ENCODE data around the gene SPINK1. TPM values are rescaled to one million over a fixed set of nuclear protein-coding genes. Genes with fewer than 3 reads are reported as not detected.
A peak's percentile ranks its signal among the peaks of the same experiment; 100 is the strongest.

The SPINK1 gene
- 1,000 to 10,000 TPM in 1 of 3 donors, 100 to 1,000 TPM in 2; 254 to 1,081 (median 273) TPM for total RNA-seq
- long read RNA-seq, donor 1, transcript SPINK1-201 (4 exons, 542 nt) = major isoform, 23 of 29 reads
- long read RNA-seq, donor 1, partial matches to known transcripts = 1 of 29 reads
- long read RNA-seq, donor 1, other reads (novel, unspliced or antisense) = 5 of 29 reads
- long read RNA-seq, donor 2, transcript SPINK1-201 (4 exons, 542 nt) = major isoform, 325 of 338 reads
- long read RNA-seq, donor 2, partial matches to known transcripts = 0 of 338 reads
- long read RNA-seq, donor 2, other reads (novel, unspliced or antisense) = 11 of 338 reads

GRCh38 chr5:147831465-147831864 lies at the start of gene SPINK1:
SPINK1 (minus strand) TSS chr5:147831671; CDS start chr5:147831577, 94 bp downstream.
- H3K4me1 ChIP-seq (ENCODE audit: low read depth) = peaks cover 5% of the 10 kb centered on the region
- TF ChIP-seq CTCF (IDR thresholded peaks at IDR 0.05) = no peak
- DNase-seq (peak; percentile 65 to 75 (median 65)), ATAC-seq (peak; percentile 97)
- H3K9me3 ChIP-seq = no peaks in the 10 kb centered on the region
- no peak within 1 kb of the TSS for H3K4me3 ChIP-seq
- H3K36me3 ChIP-seq (ENCODE audit: low read depth) = no peaks in the 10 kb centered on the region
- intact Hi-C loops (cut with DNase I, micrococcal nuclease) = no loop called here

GRCh38 chr5:147880487-147880886 lies 49.0 kb upstream of the SPINK1 start:
- intact Hi-C loops (cut with DNase I, micrococcal nuclease) = no loop called here
- ATAC-seq = no peak

GRCh38 chr5:147879784-147880183 lies 48.3 kb upstream of the SPINK1 start:
- intact Hi-C loops (cut with DNase I, micrococcal nuclease) = no loop called here
- ATAC-seq = no peak

More at GRCh38 chr5:147880487-147880886, 49.0 kb upstream of the SPINK1 start:
- DNase-seq = no peak
- Histone ChIP-seq H3K36me3 (ENCODE audit: low read depth) (no peaks in the 10 kb centered on the region), H3K9me3 (no peaks in the 10 kb centered on the region), H3K4me3 (no peak overlapping the region), H3K4me1 (ENCODE audit: low read depth) (no peaks in the 10 kb centered on the region)
- no peak for TF ChIP-seq CTCF (IDR thresholded peaks at IDR 0.05)

GRCh38 chr5:147878066-147878759 lies 46.7 kb upstream of the SPINK1 start, which contains the start of gene SCGB3A2:
SCGB3A2 (plus strand) TSS chr5:147878711; CDS start chr5:147878804, 93 bp downstream.
- Histone ChIP-seq H3K9me3 (no peaks in the 10 kb centered on the region), H3K4me3 (no peak within 1 kb of the TSS), H3K36me3 (ENCODE audit: low read depth) (no peaks in the 10 kb centered on the region), H3K4me1 (ENCODE audit: low read depth) (no peaks in the 10 kb centered on the region)
- intact Hi-C loops (cut with DNase I, micrococcal nuclease) = no loop called here
- DNase-seq (no peak), ATAC-seq (no peak)
- no peak for TF ChIP-seq CTCF (IDR thresholded peaks at IDR 0.05)

More at GRCh38 chr5:147879784-147880183, 48.3 kb upstream of the SPINK1 start:
- Histone ChIP-seq H3K4me3 (no peak overlapping the region), H3K36me3 (ENCODE audit: low read depth) (no peaks in the 10 kb centered on the region), H3K4me1 (ENCODE audit: low read depth) (no peaks in the 10 kb centered on the region), H3K9me3 (no peaks in the 10 kb centered on the region)
- TF ChIP-seq CTCF (IDR thresholded peaks at IDR 0.05) = no peak
- no peak for DNase-seq

- intact Hi-C loops (cut with DNase I, micrococcal nuclease) = no loop called here
Observed at GRCh38 chr5:147876626-147877025, 45.2 kb upstream of the SPINK1 start.

More at GRCh38 chr5:147876626-147877025, 45.2 kb upstream of the SPINK1 start:
- Histone ChIP-seq H3K4me3 (no peak overlapping the region), H3K36me3 (ENCODE audit: low read depth) (no peaks in the 10 kb centered on the region), H3K4me1 (ENCODE audit: low read depth) (no peaks in the 10 kb centered on the region), H3K9me3 (no peaks in the 10 kb centered on the region)
- TF ChIP-seq CTCF (IDR thresholded peaks at IDR 0.05) = no peak
- ATAC-seq = no peak
- no peak for DNase-seq
